ENCODE measurements around the gene IGSF6.
"Not testable (repeated sequence)": the region's sequence is repeated elsewhere in the genome, so short reads cannot be mapped to it uniquely, and the experiment has no call there.

The IGSF6 gene, protein sequence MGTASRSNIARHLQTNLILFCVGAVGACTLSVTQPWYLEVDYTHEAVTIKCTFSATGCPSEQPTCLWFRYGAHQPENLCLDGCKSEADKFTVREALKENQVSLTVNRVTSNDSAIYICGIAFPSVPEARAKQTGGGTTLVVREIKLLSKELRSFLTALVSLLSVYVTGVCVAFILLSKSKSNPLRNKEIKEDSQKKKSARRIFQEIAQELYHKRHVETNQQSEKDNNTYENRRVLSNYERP

DNA sequence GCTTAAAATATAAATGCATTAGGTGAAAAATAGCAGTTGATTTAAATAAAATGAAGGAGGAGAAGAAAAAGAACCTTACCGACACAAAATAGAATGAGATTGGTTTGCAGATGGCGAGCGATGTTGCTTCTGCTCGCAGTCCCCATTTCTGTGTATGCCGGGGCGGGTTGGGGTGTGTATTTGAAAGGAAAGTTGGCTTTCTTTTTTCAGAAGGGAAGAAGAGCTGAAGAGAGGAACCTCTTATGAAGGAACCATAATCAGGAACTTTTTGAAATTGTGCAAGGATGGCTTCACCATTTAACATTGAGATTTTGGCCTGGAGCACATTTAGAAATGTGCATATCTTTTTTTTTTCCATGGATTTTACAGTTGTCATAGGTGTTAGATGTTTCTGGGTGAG lies at the start of gene IGSF6:
Gene IGSF6 (minus strand): TSS at position 156 of the 400 bp plus-strand sequence. CDS start 10 bp downstream, at position 146.
- no peak for DNase-seq

DNA sequence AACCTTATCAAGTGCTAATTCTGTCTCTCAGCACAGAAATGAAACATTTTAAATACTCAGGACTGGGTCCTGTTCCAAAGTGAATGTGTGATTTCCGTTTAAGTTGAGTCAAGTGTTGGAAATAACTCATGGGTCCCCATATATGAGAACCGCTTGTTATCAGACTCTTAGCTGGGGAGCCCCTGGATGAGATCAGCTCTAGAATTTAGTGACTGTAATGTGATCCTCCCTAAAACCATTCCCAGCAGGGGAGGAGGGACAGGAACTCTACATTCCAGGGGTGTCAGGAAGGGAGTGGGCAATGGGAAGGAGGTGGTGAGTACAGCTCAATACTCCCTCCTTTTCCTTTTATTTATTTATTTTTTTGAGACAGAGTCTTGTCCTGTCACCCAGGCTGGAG lies 48.9 kb upstream of the IGSF6 start:
- no peak for DNase-seq

GRCh38 chr16:21698169-21699032 lies 46.0 kb upstream of the IGSF6 start:
- DNase-seq, result no peak

DNA sequence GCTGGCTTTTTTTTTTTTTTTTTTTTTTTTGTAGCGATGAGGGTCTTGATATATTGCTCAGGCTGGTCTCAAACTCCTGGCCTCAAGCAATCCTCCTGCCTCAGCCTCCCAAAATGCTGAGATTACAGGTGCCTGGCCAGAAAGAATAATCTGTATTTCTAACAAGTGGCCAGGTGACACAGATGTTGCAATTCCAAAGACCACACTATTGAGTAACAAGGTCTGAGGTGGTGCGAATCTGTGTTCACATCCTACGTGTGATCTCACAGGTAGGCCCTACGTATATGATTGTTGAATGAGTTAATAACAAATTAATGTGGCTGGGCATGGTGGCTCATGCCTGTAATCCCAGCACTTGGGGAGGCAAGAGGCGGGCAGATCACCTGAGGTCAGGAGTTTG lies 44.6 kb upstream of the IGSF6 start:
- DNase-seq, result no peak

GRCh38 chr16:21694609-21695008 lies 42.2 kb upstream of the IGSF6 start:
- no peak for DNase-seq

- not testable (repeated sequence) for DNase-seq
These were observed 38.6 kb upstream of the IGSF6 start for GRCh38 chr16:21690967-21691366.

DNA sequence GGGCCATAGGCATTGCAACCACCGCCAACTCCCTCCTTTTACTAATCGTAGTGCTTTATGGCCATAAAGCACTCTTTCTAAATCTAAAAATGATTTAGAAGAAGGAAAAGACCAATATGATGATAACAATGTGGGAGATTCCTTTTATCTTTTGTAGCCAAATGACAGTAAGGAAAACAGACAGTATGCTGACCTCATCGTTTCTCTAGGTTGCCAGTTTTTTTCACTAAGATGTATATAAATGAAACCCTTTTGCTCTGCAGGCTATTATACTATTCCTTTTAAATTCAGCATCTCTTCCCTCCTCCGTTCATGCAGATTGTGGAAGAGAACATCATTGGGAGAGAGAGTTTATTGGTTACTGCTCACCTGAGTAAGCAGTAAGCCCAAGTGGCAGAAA lies 36.7 kb upstream of the IGSF6 start:
- DNase-seq, result no peak

- DNase-seq, result no peak
These were observed 32.6 kb upstream of the IGSF6 start for GRCh38 chr16:21685034-21685455.

- peak; percentile 4 for DNase-seq
These were observed 31.8 kb upstream of the IGSF6 start for GRCh38 chr16:21684199-21684598.

DNA sequence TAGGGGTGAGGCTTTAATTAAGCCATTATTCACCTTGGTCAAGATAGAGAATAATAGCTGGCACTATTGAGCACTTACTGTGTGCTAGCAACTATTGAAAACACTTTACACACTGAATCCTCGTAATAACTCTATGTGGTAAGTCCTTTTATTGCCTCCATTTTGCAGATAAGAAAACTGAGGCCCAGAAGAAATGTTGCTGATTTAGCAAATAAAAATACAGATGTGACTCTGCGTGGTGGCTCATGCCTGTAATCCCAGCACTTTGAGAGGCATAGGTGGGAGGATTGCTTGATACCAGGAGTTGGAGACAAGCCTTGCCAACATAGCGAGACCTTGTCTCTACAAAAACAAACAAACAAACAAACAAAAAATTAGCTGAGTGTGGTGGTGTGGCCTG lies 30.8 kb upstream of the IGSF6 start:
- DNase-seq, result no peak

- DNase-seq, result not testable (repeated sequence)
These were observed 28.3 kb upstream of the IGSF6 start for GRCh38 chr16:21680714-21681113.

DNA sequence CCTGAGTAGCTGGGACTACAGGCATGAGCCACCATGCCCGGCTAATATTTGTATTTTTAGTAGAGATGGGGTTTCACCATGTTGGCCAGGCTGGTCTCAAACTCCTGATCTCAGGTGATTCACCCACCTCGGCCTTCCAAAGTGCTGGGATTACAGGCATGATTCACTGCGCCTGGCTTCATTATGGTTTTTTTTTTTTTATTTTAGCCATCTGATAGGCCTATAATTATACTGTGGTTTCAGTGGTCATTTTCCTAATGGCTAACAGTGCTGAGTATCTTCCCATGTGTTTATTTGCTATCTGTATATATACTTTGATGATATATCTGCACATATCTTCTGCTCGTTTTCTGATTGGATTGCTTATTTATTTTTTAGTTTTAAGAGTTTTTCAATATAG lies 22.0 kb upstream of the IGSF6 start:
- DNase-seq, result not testable (repeated sequence)

- no peak for DNase-seq
These were observed 21.1 kb upstream of the IGSF6 start for GRCh38 chr16:21673469-21673868.

DNA sequence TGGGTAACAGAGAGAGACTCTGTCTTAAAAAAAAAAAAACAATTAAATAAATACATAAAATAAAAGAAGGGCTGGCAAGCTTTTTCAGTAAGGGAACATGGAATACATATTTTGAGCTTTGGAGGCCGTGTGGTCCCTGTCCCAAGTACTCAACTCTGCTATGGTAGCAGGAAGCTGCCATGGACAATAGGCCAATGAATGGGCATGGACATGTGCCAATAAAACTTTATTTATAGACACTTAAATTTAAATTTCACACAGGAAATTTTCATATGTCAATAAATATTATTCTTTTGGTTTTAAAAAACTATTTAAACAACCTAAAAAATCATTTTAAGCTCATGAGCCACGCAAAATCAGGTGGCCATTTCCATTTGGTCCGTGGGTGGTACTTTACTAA lies 15.2 kb upstream of the IGSF6 start:
- no peak for DNase-seq

GRCh38 chr16:21666772-21667171 lies 14.4 kb upstream of the IGSF6 start:
- DNase-seq, result no peak

GRCh38 chr16:21664801-21665492 lies 12.5 kb upstream of the IGSF6 start:
- no peak for DNase-seq

- DNase-seq, result no peak
These were observed 11.7 kb upstream of the IGSF6 start, which contains the start of gene OTOA for GRCh38 chr16:21663889-21664647. OTOA (plus strand) TSS chr16:21663968; CDS start chr16:21678515, 14,547 bp downstream.

DNA sequence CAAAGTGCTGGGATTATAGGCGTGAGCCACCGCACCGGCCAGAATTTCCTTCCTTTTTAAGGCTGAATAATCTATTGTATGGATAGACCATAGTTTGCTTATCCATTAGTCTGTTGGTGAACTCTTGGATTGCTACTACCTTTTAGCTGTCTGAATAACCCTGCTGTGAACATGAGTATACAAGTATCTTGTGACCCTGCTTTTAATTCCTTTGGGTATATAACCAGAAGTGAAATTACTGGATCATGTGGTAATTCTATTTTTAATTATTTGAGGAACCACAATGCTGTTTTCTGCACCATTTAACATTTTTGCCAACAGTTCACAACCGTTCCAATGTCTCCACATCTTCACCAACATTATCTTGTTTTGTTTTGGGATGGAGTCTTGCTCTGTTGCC lies 6.7 kb upstream of the IGSF6 start:
- no peak for DNase-seq

DNA sequence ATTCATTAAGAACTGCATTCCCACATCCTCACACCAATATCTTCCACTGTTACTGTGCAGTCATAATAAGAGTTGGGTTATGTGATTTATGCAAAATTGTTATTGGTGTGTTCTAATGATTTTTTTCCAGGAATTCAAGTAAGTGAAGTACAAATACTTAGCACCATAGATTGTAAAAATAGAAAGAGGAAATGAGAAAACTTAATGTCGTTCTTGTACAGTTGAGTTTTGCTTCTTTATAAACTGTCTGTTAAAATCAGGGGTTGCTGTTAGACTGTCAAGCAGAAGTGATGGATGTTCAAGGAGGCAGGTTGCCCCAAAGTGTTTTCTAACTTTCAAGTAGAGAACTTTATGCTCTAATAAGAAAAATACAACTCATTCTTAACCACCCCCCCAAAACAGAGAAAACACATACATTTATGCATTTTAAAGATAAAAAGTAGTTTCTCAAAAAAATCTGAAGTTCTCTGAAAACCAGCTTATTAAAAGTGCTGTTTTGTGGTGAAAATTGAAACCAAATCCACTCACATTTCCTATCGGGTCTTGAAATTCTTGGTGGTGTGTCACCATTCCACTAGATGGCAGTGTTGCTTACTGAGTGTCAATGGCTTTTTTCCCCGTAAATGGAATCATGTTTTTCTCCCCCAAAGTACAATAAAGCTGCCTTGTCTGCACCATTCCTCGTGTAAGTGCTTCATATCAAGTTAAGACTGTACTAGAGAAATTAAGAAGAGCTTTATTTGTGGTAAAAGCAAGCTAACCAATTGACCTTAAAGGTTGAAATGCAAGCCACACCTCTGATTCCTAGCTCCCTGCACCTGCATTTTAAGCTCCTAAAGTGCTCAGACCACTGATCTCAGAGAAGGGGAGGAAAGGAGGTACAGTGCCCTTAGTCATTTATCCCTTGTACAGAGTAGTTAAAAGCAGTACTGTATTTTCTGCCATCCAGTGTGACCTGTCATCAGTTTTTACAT lies 4.7 kb upstream of the IGSF6 start:
- DNase-seq, result peak; percentile 21

GRCh38 chr16:21654881-21655280 lies 2.5 kb upstream of the IGSF6 start:
- no peak for DNase-seq

- no peak for DNase-seq
These were observed 2.1 kb upstream of the IGSF6 start for GRCh38 chr16:21654466-21654865.

DNA sequence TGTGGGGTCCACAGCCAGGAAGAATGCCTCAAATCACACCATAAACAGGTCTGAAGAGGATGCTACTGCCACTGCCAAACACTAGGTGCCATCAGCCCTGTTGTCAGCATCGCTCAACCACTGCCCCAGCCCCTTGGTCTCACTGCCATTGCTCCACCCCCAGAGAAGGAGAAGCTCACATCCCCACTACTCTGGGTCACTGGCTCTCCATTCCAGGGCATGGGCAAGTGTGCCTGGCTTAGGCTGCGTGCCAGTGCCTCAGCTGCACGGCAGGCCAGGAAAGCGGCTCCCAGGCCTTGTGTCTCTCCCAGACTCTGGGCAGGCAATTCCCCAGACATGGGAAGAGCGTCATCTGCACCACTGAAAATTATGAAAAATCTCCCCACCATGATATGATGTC lies 1.2 kb upstream of the IGSF6 start:
- DNase-seq, result no peak

All from NCI-H774 (cell line).